Prostate gland (tissue), 2 donors: ENCODE data around the gene GLCE. TPM values are rescaled to one million over a fixed set of nuclear protein-coding genes. Genes with fewer than 3 reads are reported as not detected.
"Not testable (repeated sequence)": the region's sequence is repeated elsewhere in the genome, so short reads cannot be mapped to it uniquely, and the experiment has no call there.

Experiments
- DNase-seq: peaks from one replicate; pipeline ENCODE4 v3.0.0-alpha.2; 2019; ENCODE audit warnings: low spot score
- H3K27ac ChIP-seq, 2 donors: fragments of 200-600 bp; sonication (generic); 2 replicates each; pipeline ENCODE4 v1.5.1; 2017 to 2019
- H3K27me3 ChIP-seq: fragments of 200-600 bp; sonication (generic); replicated peaks from 2 replicates; pipeline ENCODE4 v1.5.1; 2019; ENCODE audit not compliant: insufficient read depth
- H3K36me3 ChIP-seq, 2 donors: fragments of 200-600 bp; sonication (generic); 1 replicate in 1 of 2; 2 replicates in 1 of 2; pipeline versions ENCODE4 v1.5.1 to v1.8.1; 2017 to 2019
- H3K4me1 ChIP-seq: fragments of 200-600 bp; sonication (generic); replicated peaks from 2 replicates; pipeline ENCODE4 v1.5.1; 2019
- H3K4me3 ChIP-seq, 2 donors: fragments of 200-600 bp; sonication (generic); 2 replicates each; pipeline ENCODE4 v1.5.1; 2017 to 2019
- H3K9me3 ChIP-seq: fragments of 200-600 bp; sonication (generic); 2 replicates; pipeline ENCODE4 v1.5.1; 2017
- POLR2A ChIP-seq: fragments of 450-650 bp; IDR thresholded peaks from one replicate; pipeline ENCODE4 v1.6.1; 2016; ENCODE audit warnings: antibody characterized with exemption, mild to moderate bottlenecking
- POLR2AphosphoS5 ChIP-seq: sonication (generic); formaldehyde crosslinking; IDR thresholded peaks from one replicate; pipeline ENCODE4 v1.6.1; 2017; ENCODE audit warnings: antibody characterized with exemption
- WGBS: methylation state at CpG from one replicate; pipeline ENCODE4 v1.1.5; 2018; 5-methylcytosine and 5-hydroxymethylcytosine counted together
- intact Hi-C: fragments of 100-400 bp; cut with DNase I; formaldehyde crosslinking; loops from one replicate; pipeline ENCODE4 v1.14.2; 2022
- total RNA-seq, 2 donors: library from RNA; depleted of rRNA; stranded (reverse); fragments of >200 nt; gene quantifications; one replicate each; pipeline ENCODE4 v1.1.0, GENCODE V29; 2016
- TF ChIP-seq, protein P1 (sequence below), 4 experiments: fragments of 200-600 bp in 2 of 4; fragments of 450-650 bp in 2 of 4; sonication (generic) in 2 of 4; IDR thresholded peaks; 1 replicate in 3 of 4; 2 replicates in 1 of 4; pipeline ENCODE4 v1.5.1; 2016 to 2019; ENCODE audit warnings: antibody characterized with exemption in 4 of 4, mild to moderate bottlenecking in 2 of 4, moderate library complexity in 2 of 4

GLCE gene
- total RNA-seq, 2 donors from 2014 or later = 17.4 TPM

DNA sequence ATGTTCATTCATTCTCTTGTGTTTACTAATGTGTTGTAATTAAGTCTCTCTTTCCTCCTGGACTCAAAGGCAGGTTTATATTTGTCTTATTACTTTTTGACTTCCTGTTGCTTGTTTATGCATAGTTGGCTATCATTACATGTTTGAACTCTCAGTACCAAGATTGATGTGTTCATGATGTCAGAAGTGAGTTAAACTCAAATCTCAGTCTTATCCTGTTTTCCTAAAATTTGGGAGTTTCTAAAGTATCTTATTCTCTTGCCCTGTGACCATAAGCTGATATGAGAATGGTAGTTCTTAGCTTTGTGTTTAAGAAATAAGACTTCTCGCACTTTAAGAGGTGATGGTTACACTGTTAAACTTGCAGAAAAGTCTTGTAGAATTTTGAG, 5.2 kb downstream of the GLCE start:
- DNase-seq = no peak
- 90% methylated on average over 1 of the region's 1 CpG for WGBS

DNA sequence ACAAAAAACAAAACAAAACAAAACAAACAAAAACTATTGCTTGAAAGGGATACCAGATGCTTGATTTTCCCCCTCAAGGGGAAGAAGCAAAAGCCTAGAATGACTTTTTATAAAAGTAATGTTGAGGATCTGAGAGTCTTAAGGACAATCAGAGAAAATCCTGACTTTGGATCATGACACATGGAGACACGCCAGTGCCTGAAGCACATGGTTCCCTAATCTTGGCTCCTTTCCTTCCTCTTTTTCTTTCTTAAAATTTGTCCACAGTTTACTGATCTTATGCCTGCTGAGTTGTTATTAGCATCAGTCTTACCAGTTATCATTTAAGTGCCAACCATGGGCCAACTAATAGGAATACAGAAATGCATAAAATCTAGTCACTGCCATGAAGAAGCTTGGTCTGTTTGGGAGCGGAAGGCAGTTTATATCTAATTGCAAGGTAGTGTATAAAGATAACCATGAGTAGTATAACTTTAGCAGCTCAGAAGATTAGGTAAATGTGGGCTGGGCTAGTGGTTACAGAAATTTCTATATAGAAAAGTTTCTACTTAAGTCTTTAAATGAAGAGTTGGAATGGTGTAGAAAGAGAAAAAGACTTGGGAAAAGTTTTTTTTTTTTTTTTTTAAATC, 6.9 kb downstream of the GLCE start:
- intact Hi-C loops = no loop called here
- H3K27me3 ChIP-seq = no peaks in the 10 kb centered on the region
- no peaks in the 10 kb centered on the region for H3K36me3 ChIP-seq
- TF ChIP-seq POLR2A (no peak), POLR2AphosphoS5 (no peak)
- TF ChIP-seq, protein P1, sequence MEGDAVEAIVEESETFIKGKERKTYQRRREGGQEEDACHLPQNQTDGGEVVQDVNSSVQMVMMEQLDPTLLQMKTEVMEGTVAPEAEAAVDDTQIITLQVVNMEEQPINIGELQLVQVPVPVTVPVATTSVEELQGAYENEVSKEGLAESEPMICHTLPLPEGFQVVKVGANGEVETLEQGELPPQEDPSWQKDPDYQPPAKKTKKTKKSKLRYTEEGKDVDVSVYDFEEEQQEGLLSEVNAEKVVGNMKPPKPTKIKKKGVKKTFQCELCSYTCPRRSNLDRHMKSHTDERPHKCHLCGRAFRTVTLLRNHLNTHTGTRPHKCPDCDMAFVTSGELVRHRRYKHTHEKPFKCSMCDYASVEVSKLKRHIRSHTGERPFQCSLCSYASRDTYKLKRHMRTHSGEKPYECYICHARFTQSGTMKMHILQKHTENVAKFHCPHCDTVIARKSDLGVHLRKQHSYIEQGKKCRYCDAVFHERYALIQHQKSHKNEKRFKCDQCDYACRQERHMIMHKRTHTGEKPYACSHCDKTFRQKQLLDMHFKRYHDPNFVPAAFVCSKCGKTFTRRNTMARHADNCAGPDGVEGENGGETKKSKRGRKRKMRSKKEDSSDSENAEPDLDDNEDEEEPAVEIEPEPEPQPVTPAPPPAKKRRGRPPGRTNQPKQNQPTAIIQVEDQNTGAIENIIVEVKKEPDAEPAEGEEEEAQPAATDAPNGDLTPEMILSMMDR (IDR thresholded peaks at IDR 0.05) = no peak
- WGBS = 86% methylated on average over 2 of the region's 2 CpGs
- no peak for DNase-seq
- H3K4me3 ChIP-seq = no peak overlapping the region
- no peaks in the 10 kb centered on the region for H3K4me1 ChIP-seq
- H3K9me3 ChIP-seq = no peaks in the 10 kb centered on the region
- H3K27ac ChIP-seq = no peak overlapping the region

More for the DNA sequence above, 5.2 kb downstream of the GLCE start:
- Histone ChIP-seq H3K36me3 (no peaks in the 10 kb centered on the region), H3K4me3 (no peak overlapping the region), H3K9me3 (no peaks in the 10 kb centered on the region), H3K27ac (no peak overlapping the region), H3K4me1 (no peaks in the 10 kb centered on the region), H3K27me3 (no peaks in the 10 kb centered on the region)
- intact Hi-C loops = no loop called here
- TF ChIP-seq, protein P1 (IDR thresholded peaks at IDR 0.05) = no peak
- TF ChIP-seq POLR2AphosphoS5 (no peak), POLR2A (no peak)

DNA sequence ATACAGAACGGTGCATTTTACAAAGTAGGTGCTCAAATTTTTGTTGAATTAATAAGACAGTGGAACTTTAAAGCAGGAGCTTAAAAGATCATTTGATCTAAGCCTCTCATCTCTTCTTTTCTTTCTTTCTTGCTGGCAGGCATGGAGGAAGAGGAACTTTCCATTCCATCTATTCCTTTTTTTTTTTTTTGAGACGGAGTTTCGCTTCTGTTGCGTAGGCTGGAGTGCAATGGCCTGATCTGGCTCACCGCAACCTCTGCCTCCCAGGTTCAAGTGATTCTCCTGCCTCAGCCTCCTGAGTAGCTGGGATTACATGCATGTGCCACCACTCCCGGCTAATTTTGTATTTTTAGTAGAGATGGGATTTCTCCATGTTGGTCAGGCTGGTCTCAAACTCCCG, 7.9 kb downstream of the GLCE start:
- H3K27me3 ChIP-seq, intact Hi-C loops, H3K4me1 ChIP-seq, H3K9me3 ChIP-seq, H3K4me3 ChIP-seq, H3K36me3 ChIP-seq, DNase-seq, H3K27ac ChIP-seq: not testable (repeated sequence)
- WGBS = 89% methylated on average over 7 of the region's 7 CpGs

DNA sequence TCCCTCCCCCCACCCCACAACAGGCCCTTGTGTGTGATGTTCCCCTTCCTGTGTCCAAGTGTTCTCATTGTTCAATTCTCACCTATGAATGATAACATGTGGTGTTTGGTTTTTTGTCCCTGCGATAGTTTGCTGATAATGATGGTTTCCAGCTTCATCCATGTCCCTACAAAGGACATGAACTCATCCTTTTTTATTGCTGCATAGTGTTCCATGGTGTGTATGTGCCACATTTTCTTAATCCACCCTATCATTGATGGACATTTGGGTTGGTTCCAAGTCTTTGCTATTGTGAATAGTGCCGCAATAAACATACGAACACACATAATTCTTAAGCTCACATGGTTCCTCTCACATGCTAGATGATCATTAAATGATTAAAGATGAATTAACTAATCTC, 9.1 kb downstream of the GLCE start:
- DNase-seq, H3K27ac ChIP-seq, H3K27me3 ChIP-seq, H3K4me1 ChIP-seq, intact Hi-C loops, H3K36me3 ChIP-seq, H3K9me3 ChIP-seq, H3K4me3 ChIP-seq: not testable (repeated sequence)
- WGBS = 99% methylated on average over 3 of the region's 3 CpGs

DNA sequence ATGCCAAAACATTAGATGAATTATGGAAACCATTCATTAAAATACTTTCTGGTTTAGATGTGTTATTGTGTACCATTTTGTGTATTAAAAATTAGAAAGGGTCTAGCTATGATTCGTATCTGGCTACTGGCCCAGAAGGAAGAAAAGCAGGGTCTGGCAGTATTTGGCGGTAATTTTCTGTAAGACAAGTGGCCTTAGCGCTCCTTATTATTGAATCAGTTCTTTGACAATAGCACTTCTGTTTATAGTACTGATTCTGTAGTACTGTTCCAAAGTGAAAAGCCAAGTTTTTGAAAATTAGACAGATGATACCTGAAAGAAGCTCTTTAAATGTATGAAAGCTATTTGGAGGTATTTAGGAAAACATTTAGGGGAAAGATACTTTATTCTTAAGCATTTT, 10.2 kb downstream of the GLCE start:
- Histone ChIP-seq H3K36me3 (no peaks in the 10 kb centered on the region), H3K27me3 (no peaks in the 10 kb centered on the region), H3K4me3 (no peak overlapping the region), H3K9me3 (no peaks in the 10 kb centered on the region), H3K4me1 (no peaks in the 10 kb centered on the region), H3K27ac (no peak overlapping the region)
- 44% methylated on average over 3 of the region's 3 CpGs for WGBS
- intact Hi-C loops = no loop called here
- DNase-seq = no peak
- TF ChIP-seq POLR2A (no peak), POLR2AphosphoS5 (no peak)
- TF ChIP-seq, protein P1 (IDR thresholded peaks at IDR 0.05) = no peak

DNA sequence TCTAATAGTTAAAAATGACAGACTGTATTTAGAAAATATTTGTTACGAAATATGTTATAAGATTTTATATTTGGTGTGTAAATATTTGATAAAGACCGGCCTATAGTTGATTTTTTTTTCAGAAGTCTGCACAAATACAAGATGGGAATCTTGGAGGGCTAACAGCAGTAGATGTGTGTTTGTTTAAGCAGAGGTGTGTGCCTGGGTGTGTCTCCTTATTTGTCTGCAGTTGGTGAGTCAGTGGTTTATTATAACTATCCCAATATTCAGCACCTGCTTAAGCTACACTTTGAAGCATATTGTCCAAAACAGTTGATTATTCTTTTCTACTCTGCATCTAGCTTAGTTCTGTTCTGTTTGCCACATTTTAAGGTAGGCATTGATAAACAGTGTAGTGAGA, 12.4 kb downstream of the GLCE start:
- H3K27ac ChIP-seq = no peak overlapping the region
- no peaks in the 10 kb centered on the region for H3K9me3 ChIP-seq
- no peak for DNase-seq
- 56% methylated on average over 2 of the region's 2 CpGs for WGBS
- no peaks in the 10 kb centered on the region for H3K4me1 ChIP-seq
- H3K36me3 ChIP-seq = no peaks in the 10 kb centered on the region
- H3K27me3 ChIP-seq = no peaks in the 10 kb centered on the region
- no peak overlapping the region for H3K4me3 ChIP-seq
- intact Hi-C loops = no loop called here
- TF ChIP-seq, protein P1 (IDR thresholded peaks at IDR 0.05) = no peak
- TF ChIP-seq POLR2A = no peak
- TF ChIP-seq POLR2AphosphoS5 = no peak
